Stomach smooth muscle (tissue), 2 donors: ENCODE measurements around the gene ZNF92.
A peak's percentile ranks its signal among the peaks of the same experiment; 100 is the strongest.
"Not testable (repeated sequence)": the region's sequence is repeated elsewhere in the genome, so short reads cannot be mapped to it uniquely, and the experiment has no call there.

Experiments used
- H3K27ac ChIP-seq: one replicate; pipeline ENCODE4 v1.7.0; 2013; ENCODE audit warnings: mild to moderate bottlenecking, low read length, inconsistent platforms
- H3K27me3 ChIP-seq, 2 donors: one replicate each; pipeline ENCODE4 v1.7.0; 2013; ENCODE audit warnings: low read length in 2 of 2; ENCODE audit not compliant: insufficient read depth in 2 of 2, control insufficient read depth in 1 of 2
- H3K36me3 ChIP-seq, 2 donors: one replicate each; pipeline ENCODE4 v1.7.0; 2013; ENCODE audit warnings: low read length in 2 of 2; ENCODE audit not compliant: control insufficient read depth in 2 of 2, insufficient read depth in 2 of 2
- H3K4me1 ChIP-seq: one replicate; pipeline ENCODE4 v1.7.0; 2013; ENCODE audit warnings: low read length; ENCODE audit not compliant: control insufficient read depth, insufficient read depth
- H3K4me3 ChIP-seq, 2 donors: one replicate each; pipeline ENCODE4 v1.7.0; 2013; ENCODE audit warnings: low read length in 2 of 2
- H3K9ac ChIP-seq, 2 donors: one replicate each; pipeline ENCODE4 v1.7.0; 2013; ENCODE audit warnings: low read length in 2 of 2, mild to moderate bottlenecking in 1 of 2
- H3K9me3 ChIP-seq, 2 donors: one replicate each; pipeline ENCODE4 v1.7.0; 2013; ENCODE audit warnings: low read length in 2 of 2; ENCODE audit not compliant: control insufficient read depth in 2 of 2
- donor health status: healthy.
- donor health status: Pancreatic carcinoma.

Gene ZNF92

GRCh38 chr7:65373608-65374351 is at the start of gene ZNF92:
Gene ZNF92 (plus strand): TSS chr7:65373855. CDS start chr7:65373998, 143 bp downstream.
- peak within 1 kb of the TSS; percentile 71 to 96 for H3K4me3 ChIP-seq
- no peaks in the 10 kb centered on the region for H3K9me3 ChIP-seq

DNA sequence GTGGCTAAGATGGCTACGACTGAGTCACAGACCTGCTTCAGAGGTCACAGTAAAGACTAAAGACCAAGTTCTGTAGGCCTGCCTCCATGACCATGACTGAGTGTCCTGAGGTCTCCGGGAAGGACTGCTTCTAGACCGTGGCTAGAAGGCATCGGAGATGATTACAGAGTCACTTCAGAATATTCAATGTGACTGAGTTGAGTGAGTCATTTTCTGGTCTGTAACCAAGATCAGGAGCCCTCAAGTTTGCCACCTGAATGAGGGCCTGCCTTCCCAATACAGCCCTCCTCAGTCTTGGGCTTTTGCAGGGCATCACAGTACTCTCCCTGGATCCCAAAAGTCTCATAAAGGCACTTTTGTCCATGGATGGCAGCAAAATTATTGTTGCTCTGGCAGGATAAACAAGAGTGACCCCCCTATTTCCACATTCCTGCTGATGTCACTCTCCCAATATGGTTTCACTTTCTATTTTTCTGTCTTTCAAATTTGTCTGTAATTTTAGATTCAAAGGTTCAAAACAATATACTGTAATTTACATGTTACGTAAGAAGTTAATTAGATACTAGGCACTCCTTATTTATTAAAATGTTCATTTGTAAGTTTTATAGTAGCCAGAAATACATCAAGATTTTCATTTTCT is 47.7 kb upstream of the ZNF92 start:
- H3K9ac ChIP-seq: no peak overlapping the region
- no peaks in the 10 kb centered on the region for H3K36me3 ChIP-seq
- no peak overlapping the region for H3K27ac ChIP-seq
- no peak overlapping the region for H3K4me3 ChIP-seq
- no peaks in the 10 kb centered on the region for H3K4me1 ChIP-seq
- no peaks in the 10 kb centered on the region for H3K27me3 ChIP-seq
- H3K9me3 ChIP-seq: no peaks in the 10 kb centered on the region

More at GRCh38 chr7:65373608-65374351, at the start of gene ZNF92:
- H3K27me3 ChIP-seq: no peaks in the 10 kb centered on the region
- H3K27ac ChIP-seq: peak within 1 kb of the TSS; percentile 82
- no peaks in the 10 kb centered on the region for H3K36me3 ChIP-seq
- H3K9ac ChIP-seq: peak within 1 kb of the TSS; percentile 82 to 93
- H3K4me1 ChIP-seq: peaks cover 12% of the 10 kb centered on the region

GRCh38 chr7:65338346-65338745 is 35.3 kb upstream of the ZNF92 start:
- Histone ChIP-seq H3K9me3 (no peaks in the 10 kb centered on the region), H3K4me1 (no peaks in the 10 kb centered on the region), H3K9ac (no peak overlapping the region), H3K36me3 (no peaks in the 10 kb centered on the region), H3K4me3 (no peak overlapping the region), H3K27ac (no peak overlapping the region), H3K27me3 (no peaks in the 10 kb centered on the region)

DNA sequence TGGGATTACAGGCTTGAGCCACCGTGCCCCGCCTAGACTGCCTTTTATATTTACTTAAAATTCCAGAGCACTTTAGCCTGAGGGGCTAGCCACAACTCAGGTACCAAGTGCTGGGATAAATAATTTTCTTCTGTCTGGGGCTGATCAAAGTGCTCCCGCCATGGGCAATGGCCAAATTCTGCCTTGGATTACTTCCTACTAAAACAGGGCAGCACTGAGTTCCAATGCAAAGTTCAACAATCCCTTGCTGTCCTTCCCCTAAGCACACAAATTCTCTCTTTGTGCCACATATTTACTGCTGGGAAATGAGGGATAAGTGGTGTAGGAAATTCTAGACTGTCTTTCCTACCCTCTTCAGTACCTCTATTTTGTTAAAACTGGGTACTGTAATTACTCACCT is 34.4 kb upstream of the ZNF92 start:
- Histone ChIP-seq H3K27me3 (no peaks in the 10 kb centered on the region), H3K36me3 (no peaks in the 10 kb centered on the region), H3K4me1 (no peaks in the 10 kb centered on the region), H3K4me3 (no peak overlapping the region), H3K27ac (no peak overlapping the region), H3K9me3 (no peaks in the 10 kb centered on the region), H3K9ac (no peak overlapping the region)

DNA sequence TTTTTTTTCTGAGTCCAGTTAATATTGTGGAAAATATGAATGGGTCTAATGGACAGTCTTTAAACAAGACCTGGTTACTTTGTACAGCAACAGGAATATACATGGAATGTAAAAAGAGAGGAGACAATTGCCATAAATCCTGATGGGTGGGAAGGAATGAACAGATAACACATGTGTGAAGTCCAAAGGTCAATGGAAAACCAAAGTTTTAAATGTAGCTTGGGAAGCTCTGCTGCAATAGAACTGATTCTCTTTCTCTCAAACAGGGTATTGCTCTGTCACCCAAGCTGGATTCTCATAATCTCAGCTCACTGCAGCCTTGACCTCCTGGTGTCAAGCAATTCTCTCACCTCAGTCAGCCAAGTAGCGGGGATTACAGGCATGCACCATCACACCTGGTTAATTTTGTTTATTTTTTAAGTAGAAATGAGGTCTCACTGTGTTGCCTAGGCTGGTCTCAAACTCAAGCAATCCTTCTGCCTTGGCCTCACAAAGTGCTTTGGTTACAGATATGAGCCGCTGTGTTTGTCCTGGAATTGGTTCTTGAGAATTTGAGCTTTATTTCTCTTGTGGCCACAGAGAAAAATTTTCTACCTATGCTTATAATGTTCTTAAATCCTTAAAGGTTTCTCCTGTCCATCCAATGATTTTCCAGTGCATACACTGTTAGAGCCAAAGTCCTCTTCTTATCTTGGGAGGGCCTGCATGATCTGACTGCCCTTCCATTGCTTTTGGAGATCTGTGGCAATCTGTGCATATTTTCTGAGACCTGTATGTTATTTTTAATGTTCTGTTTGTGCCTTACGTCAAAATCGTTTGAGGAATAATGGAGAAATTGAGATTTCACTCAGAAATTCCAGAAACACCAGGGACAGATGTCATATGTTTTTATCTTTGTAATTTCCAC is 30.7 kb upstream of the ZNF92 start:
- H3K4me1 ChIP-seq: no peaks in the 10 kb centered on the region
- H3K27me3 ChIP-seq: no peaks in the 10 kb centered on the region
- no peak overlapping the region for H3K9ac ChIP-seq
- H3K36me3 ChIP-seq: no peaks in the 10 kb centered on the region
- no peak overlapping the region for H3K4me3 ChIP-seq
- H3K9me3 ChIP-seq: no peaks in the 10 kb centered on the region
- H3K27ac ChIP-seq: no peak overlapping the region

- not testable (repeated sequence) for H3K4me3 ChIP-seq, H3K27ac ChIP-seq, H3K27me3 ChIP-seq, H3K36me3 ChIP-seq, H3K4me1 ChIP-seq, H3K9ac ChIP-seq, H3K9me3 ChIP-seq
These were observed 29.1 kb upstream of the ZNF92 start for GRCh38 chr7:65344541-65344940.

GRCh38 chr7:65354263-65354662 is 19.4 kb upstream of the ZNF92 start:
- Histone ChIP-seq H3K4me3 (no peak overlapping the region), H3K4me1 (no peaks in the 10 kb centered on the region), H3K9ac (no peak overlapping the region), H3K27ac (no peak overlapping the region), H3K27me3 (no peaks in the 10 kb centered on the region), H3K9me3 (no peaks in the 10 kb centered on the region), H3K36me3 (no peaks in the 10 kb centered on the region)

- no peaks in the 10 kb centered on the region for H3K9me3 ChIP-seq
- no peak overlapping the region for H3K9ac ChIP-seq
- no peaks in the 10 kb centered on the region for H3K27me3 ChIP-seq
- H3K36me3 ChIP-seq: no peaks in the 10 kb centered on the region
- peaks cover 7% of the 10 kb centered on the region for H3K4me1 ChIP-seq
- no peak overlapping the region for H3K4me3 ChIP-seq
- H3K27ac ChIP-seq: no peak overlapping the region
These were observed 3.8 kb upstream of the ZNF92 start for GRCh38 chr7:65369843-65370242.

- Histone ChIP-seq H3K4me1 (peaks cover 12% of the 10 kb centered on the region), H3K27ac (no peak overlapping the region), H3K4me3 (no peak overlapping the region), H3K36me3 (no peaks in the 10 kb centered on the region), H3K9me3 (no peaks in the 10 kb centered on the region), H3K27me3 (no peaks in the 10 kb centered on the region), H3K9ac (no peak overlapping the region)
These were observed 2.2 kb upstream of the ZNF92 start for GRCh38 chr7:65371468-65371867.

GRCh38 chr7:65379318-65379717 is 5.7 kb downstream of the ZNF92 start:
- no peak overlapping the region for H3K9ac ChIP-seq
- no peaks in the 10 kb centered on the region for H3K36me3 ChIP-seq
- peaks cover 5% of the 10 kb centered on the region for H3K4me1 ChIP-seq
- H3K9me3 ChIP-seq: no peaks in the 10 kb centered on the region
- no peaks in the 10 kb centered on the region for H3K27me3 ChIP-seq
- H3K27ac ChIP-seq: no peak overlapping the region
- H3K4me3 ChIP-seq: no peak overlapping the region
